ENCODE data around the gene PDE3A. TPM values are rescaled to one million over a fixed set of nuclear protein-coding genes. Genes with fewer than 3 reads are reported as not detected.

The PDE3A gene
- total and polyA plus RNA-seq, 10 of the 15 experiments (the other 5 are each of a cell fraction or from before 2014, with no cell fraction given), result 0.01 to 2.6 (median 1.5) TPM

GRCh38 chr12:20420557-20420956, 52.2 kb downstream of the PDE3A start:
- Histone ChIP-seq H4K20me1 (ENCODE audit: control insufficient read depth, insufficient read depth) (no peaks in the 10 kb centered on the region), H3K9ac (ENCODE audit: control insufficient read depth, insufficient read depth, low read length) (no peak overlapping the region), H3K4me3 (no peak overlapping the region), H3K79me2 (ENCODE audit: control insufficient read depth, insufficient read depth, low read length) (no peaks in the 10 kb centered on the region), H3K36me3 (ENCODE audit: control insufficient read depth in 2 of 2, insufficient read depth in 2 of 2, low read length in 1 of 2) (no peaks in the 10 kb centered on the region), H2AFZ (ENCODE audit: control insufficient read depth, low read depth, low read length) (no peak overlapping the region), H3K4me1 (ENCODE audit: control insufficient read depth, insufficient read depth, low read length) (no peaks in the 10 kb centered on the region), H3K9me3 (replicated peaks; ENCODE audit: control insufficient read depth, insufficient read depth, low read length) (no peaks in the 10 kb centered on the region), H3K4me2 (ENCODE audit: control insufficient read depth, insufficient read depth) (no peak overlapping the region), H3K27me3 (replicated peaks in 1 of 2; ENCODE audit: control insufficient read depth in 2 of 2, insufficient read depth in 2 of 2, low read length in 1 of 2) (no peaks in the 10 kb centered on the region), H3K27ac (ENCODE audit: control insufficient read depth, insufficient read depth) (no peak overlapping the region)
- ChIA-PET POLR2A (no interaction called here), SMC1A (ENCODE audit: uncharacterized antibody, unreplicated experiment) (no interaction called here), CTCF (no interaction called here), RAD21 (ENCODE audit: unreplicated experiment) (no interaction called here)
- FAIRE-seq, result no peak
- TF ChIP-seq SMARCA5 (IDR thresholded peaks at IDR 0.05), result no peak
- TF ChIP-seq, protein P1, sequence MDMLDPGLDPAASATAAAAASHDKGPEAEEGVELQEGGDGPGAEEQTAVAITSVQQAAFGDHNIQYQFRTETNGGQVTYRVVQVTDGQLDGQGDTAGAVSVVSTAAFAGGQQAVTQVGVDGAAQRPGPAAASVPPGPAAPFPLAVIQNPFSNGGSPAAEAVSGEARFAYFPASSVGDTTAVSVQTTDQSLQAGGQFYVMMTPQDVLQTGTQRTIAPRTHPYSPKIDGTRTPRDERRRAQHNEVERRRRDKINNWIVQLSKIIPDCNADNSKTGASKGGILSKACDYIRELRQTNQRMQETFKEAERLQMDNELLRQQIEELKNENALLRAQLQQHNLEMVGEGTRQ (IDR thresholded peaks at IDR 0.05; ENCODE audit: borderline replicate concordance, low read depth, low read length), result no peak
- TF ChIP-seq, protein P2, sequence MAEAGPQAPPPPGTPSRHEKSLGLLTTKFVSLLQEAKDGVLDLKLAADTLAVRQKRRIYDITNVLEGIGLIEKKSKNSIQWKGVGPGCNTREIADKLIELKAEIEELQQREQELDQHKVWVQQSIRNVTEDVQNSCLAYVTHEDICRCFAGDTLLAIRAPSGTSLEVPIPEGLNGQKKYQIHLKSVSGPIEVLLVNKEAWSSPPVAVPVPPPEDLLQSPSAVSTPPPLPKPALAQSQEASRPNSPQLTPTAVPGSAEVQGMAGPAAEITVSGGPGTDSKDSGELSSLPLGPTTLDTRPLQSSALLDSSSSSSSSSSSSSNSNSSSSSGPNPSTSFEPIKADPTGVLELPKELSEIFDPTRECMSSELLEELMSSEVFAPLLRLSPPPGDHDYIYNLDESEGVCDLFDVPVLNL (IDR thresholded peaks at IDR 0.05; ENCODE audit: low read depth, low read length), result no peak
- TF ChIP-seq ZNF622 (IDR thresholded peaks at IDR 0.05), result no peak
- TF ChIP-seq ZBTB40 (IDR thresholded peaks at IDR 0.05; ENCODE audit: borderline replicate concordance), result no peak
- no peak for TF ChIP-seq SIN3A (IDR thresholded peaks at IDR 0.05; ENCODE audit: low read depth, low read length)
- no peak for TF ChIP-seq FOXK2 (IDR thresholded peaks at IDR 0.05)
- TF ChIP-seq SP1 (IDR thresholded peaks at IDR 0.05; ENCODE audit: low read depth, low read length), result no peak
- no peak for TF ChIP-seq ELK1 (IDR thresholded peaks at IDR 0.05; ENCODE audit: low read depth, low read length)
- TF ChIP-seq, protein P3, sequence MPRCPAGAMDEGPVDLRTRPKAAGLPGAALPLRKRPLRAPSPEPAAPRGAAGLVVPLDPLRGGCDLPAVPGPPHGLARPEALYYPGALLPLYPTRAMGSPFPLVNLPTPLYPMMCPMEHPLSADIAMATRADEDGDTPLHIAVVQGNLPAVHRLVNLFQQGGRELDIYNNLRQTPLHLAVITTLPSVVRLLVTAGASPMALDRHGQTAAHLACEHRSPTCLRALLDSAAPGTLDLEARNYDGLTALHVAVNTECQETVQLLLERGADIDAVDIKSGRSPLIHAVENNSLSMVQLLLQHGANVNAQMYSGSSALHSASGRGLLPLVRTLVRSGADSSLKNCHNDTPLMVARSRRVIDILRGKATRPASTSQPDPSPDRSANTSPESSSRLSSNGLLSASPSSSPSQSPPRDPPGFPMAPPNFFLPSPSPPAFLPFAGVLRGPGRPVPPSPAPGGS (IDR thresholded peaks at IDR 0.05; ENCODE audit: borderline replicate concordance, insufficient read depth, low read depth, low read length, poor library complexity, severe bottlenecking), result no peak
- TF ChIP-seq ETV6 (conservative IDR thresholded peaks at IDR 0.05 in 1 of 2, IDR thresholded peaks at IDR 0.05 in 1 of 2; ENCODE audit: borderline replicate concordance in 1 of 2, low read depth in 1 of 2), result no peak
- no peak for TF ChIP-seq PKNOX1 (IDR thresholded peaks at IDR 0.05)
- no peak for TF ChIP-seq MTA3 (IDR thresholded peaks at IDR 0.05; ENCODE audit: borderline replicate concordance, low read length)
- TF ChIP-seq CREM (IDR thresholded peaks at IDR 0.05; ENCODE audit: low read depth), result no peak
- no peak for TF ChIP-seq SRF (IDR thresholded peaks at IDR 0.05; ENCODE audit: low read depth in 2 of 2, low read length in 2 of 2)
- TF ChIP-seq NBN (IDR thresholded peaks at IDR 0.05), result no peak
- in situ Hi-C loops (cut with MboI) (no loop called here), intact Hi-C loops (cut with micrococcal nuclease; ENCODE audit: unreplicated experiment) (no loop called here)
- DNase-seq (ENCODE audit: low read depth, low spot score), result no peak
- ATAC-seq, result no peak
- 25% methylated on average over 6 of the region's 6 CpGs for WGBS (ENCODE audit: insufficient coverage, insufficient replicate concordance, low lambda C conversion rate, missing lambda C conversion rate)
- no TSS peak for BruUV-seq (replicated peaks)
